Left colon (tissue), 2 donors: Measurements from ENCODE around the gene MEP1A. TPM values are rescaled to one million over a fixed set of nuclear protein-coding genes. Genes with fewer than 3 reads are reported as not detected.

ENCODE experiments used
- ATAC-seq: fragments of 200-7000 bp; cut with Tn5 transposase; one replicate; pipeline ENCODE4 v1.9.1; 2020; ENCODE audit warnings: mild to moderate bottlenecking, moderate library complexity
- DNase-seq, 2 donors: peaks; one replicate each; pipeline ENCODE4 v3.0.0-alpha.2; 2020
- intact Hi-C, 2 donors: fragments of 100-400 bp; cut with DNase I in 1 of 2; cut with micrococcal nuclease in 1 of 2; formaldehyde crosslinking; loops; one replicate each; pipeline versions ENCODE4 v1.11.2 to v1.14.0; 2022; cut with DNase I, micrococcal nuclease
- total RNA-seq, 2 donors: library from RNA; stranded (reverse); fragmentation: NEBNext Ultra II Directional; extraction: Animal tissue kit (Norgen Biotek cat#: 25700); gene quantifications; one replicate each; pipeline ENCODE4 v1.2.1, GENCODE V29; 2021
- donor health status: DM: no; HTN: no; CAD: no.
- donor health status: DM: yes; HTN: yes; CAD: no.

MEP1A gene
- total RNA-seq, 2 donors from 2014 or later: 197 to 412 TPM

- DNase-seq: no peak
- intact Hi-C loops: no loop called here
- ATAC-seq: no peak
Observed at GRCh38 chr6:46876126-46876525, 82.9 kb downstream of the MEP1A start.

GRCh38 chr6:46879003-46879402 lies 85.8 kb downstream of the MEP1A start:
- no peak for ATAC-seq
- DNase-seq: no peak
- intact Hi-C loops: no loop called here

GRCh38 chr6:46882645-46883044 lies 89.5 kb downstream of the MEP1A start:
- intact Hi-C loops: no loop called here
- no peak for ATAC-seq
- no peak for DNase-seq

GRCh38 chr6:46888031-46888430 lies 94.8 kb downstream of the MEP1A start:
- intact Hi-C loops: no loop called here
- no peak for ATAC-seq

GRCh38 chr6:46888578-46888977 lies 95.4 kb downstream of the MEP1A start:
- DNase-seq (no peak), ATAC-seq (no peak)
- intact Hi-C loops: no loop called here

More at GRCh38 chr6:46888031-46888430, 94.8 kb downstream of the MEP1A start:
- DNase-seq: no peak

Other genes with a start within 250 kb of the MEP1A start
- gene CYP39A1, start 140.6 kb upstream of the MEP1A start, total RNA-seq: 1 to 10 TPM; 2.9 to 3.0 TPM
- 1 to 10 TPM; 7.4 to 7.6 TPM for gene SLC25A27, start 140.4 kb upstream of the MEP1A start, total RNA-seq
- under 1 TPM; 0.09 to 0.20 TPM for gene TDRD6, start 105.5 kb upstream of the MEP1A start, total RNA-seq
- 1 to 10 TPM in 1 of 2 donors, under 1 TPM in 1; 0.70 to 4.5 TPM for gene PLA2G7, start 58.0 kb upstream of the MEP1A start, total RNA-seq
- gene ANKRD66, start 46.5 kb upstream of the MEP1A start, total RNA-seq: not detected
- gene ADGRF5, start 128.5 kb downstream of the MEP1A start, total RNA-seq: 1 to 10 TPM; 3.2 to 3.8 TPM
- 1 to 10 TPM in 1 of 2 donors, under 1 TPM in 1; 0.52 to 2.1 TPM for gene ADGRF1, start 248.9 kb downstream of the MEP1A start, total RNA-seq